MV-4-11 (cell line): ENCODE data around the gene AUH.
"Not testable (repeated sequence)": the region's sequence is repeated elsewhere in the genome, so short reads cannot be mapped to it uniquely, and the experiment has no call there.

ENCODE experiments used
- DNase-seq: peaks from one replicate; lab custom pipeline; 2025; lab: John Stamatoyannopoulos, UW

The AUH gene

DNA sequence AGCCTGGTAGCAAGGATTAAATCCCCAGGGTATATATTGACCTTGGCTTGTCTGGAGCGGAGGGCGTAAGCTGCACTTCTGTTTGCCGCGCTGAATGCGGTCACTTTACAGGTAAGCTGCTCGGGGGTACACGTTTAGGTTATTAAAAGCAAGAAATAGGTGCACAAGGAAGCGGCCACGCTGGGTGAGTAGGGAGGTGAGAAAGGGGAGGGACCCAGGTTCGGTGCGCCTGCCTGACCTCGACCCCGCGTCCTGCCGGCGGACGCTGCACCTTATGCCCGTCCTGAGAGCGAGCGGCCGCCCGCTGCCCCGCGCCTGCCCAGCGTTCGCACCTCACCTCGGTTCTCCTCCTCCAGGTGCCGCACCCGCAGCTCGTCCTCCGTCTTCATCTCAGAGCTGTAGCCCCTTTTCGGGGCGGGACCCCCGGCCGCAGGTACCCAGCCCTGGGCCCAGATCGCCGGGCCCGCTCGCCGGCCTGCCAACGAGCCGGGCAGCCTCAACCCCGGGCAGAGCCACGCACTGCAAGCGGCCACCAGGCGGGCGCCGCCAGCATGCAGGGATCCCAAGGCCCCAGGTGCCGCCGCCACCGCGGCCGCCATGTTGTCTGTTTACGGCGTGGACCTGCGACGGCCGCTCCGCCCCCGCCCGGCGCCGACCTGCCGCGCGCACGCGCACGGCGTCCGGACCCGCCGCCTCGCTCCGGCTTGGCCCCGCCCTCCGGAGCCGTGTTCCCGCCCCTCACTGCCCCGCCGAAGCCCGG is at the start of gene AUH:
AUH (minus strand) TSS at position 628 of the 760 bp plus-strand sequence; CDS start at position 599, 29 bp downstream.
- peak; percentile 61 for DNase-seq

- peak; percentile 36 for DNase-seq
Observed at GRCh38 chr9:91411096-91411771, 49.5 kb upstream of the AUH start.

GRCh38 chr9:91410161-91410560 is 48.4 kb upstream of the AUH start:
- no peak for DNase-seq

DNA sequence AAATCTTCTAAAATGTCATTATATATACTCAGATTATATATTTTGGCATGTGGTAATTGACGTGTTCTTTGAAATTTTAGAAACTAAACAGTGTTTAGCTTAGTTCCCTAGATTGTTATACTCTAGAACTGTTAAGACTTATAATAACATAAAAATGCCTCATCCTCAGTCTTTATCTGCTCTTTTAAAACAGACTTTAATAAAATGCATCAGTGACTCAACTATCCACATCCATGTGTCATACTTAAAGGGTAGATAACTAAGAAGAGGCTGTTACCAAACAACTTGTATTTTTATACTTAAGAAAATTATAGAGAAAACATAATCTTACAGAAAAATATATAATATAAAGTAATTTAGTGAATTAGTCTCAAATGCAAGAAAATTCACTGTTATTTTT is 46.8 kb upstream of the AUH start:
- no peak for DNase-seq

DNA sequence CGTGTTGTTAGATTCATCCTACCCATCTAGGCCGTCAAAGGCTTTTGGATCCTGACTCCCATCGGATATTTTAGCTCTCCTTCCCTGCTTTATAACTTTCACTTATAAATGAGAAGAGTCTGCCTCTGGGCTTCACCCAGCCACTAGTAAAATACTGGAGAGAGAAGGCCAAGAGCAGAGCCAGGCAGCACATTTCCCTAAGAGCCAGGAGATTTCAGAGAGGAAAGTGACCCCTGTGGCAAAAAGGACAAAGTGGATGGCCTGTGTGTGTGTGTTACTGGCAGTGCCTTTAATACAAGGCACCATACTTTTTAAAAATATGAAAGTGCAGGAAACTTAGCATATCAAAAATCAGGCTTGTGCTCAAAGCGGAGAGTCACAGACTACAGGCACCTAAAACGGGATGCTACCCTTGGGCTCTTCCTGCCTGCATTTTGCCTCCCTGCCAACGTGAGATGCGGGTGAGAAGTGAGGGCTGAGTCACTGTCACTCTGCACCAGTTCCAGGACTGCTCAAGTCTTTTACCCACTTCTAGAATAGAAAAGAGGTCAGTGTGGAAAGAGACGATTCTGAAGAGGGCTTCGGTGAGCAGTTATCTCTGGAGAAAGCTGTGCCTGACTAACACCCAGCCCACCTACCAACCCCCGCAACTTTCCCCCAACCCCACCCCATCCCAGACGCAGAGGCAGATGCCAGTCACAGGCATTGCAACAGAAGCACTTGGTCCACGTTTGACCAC is 46.0 kb upstream of the AUH start:
- DNase-seq = no peak

DNA sequence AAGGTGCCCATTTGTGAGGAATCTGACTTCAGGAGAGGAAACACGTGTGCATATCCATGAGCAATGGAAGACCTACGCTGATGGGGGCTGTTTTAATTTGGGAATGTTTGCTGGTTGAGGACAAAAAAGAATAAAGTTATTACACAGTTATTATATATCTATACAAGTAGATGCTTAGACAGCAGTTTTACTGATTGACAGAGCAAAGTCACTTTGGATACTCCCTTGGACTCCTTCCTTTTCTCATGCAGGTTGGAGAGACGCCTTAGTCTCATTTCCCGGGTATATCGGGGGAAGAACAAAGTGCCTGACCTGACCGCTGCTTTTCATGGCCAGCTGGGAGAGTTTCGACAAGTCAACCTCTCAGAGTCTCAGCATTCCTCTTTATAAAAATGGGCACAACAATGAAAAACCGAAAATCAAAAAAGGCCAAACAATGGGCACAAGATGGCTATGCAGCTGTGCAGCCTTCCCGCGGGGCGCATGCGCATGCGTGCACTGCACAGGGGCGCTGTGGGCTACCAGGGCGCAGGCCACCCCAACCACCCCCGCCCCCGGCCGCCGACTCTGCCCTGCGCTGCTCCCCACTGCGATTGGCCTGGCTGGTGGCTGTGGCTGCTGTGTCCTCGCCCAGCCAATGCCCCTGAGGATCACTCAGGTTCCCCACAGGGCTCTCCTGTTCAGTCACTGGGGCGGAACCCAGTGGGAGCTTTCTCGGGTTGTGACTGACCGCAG is 43.8 kb upstream of the AUH start:
- DNase-seq = no peak

DNA sequence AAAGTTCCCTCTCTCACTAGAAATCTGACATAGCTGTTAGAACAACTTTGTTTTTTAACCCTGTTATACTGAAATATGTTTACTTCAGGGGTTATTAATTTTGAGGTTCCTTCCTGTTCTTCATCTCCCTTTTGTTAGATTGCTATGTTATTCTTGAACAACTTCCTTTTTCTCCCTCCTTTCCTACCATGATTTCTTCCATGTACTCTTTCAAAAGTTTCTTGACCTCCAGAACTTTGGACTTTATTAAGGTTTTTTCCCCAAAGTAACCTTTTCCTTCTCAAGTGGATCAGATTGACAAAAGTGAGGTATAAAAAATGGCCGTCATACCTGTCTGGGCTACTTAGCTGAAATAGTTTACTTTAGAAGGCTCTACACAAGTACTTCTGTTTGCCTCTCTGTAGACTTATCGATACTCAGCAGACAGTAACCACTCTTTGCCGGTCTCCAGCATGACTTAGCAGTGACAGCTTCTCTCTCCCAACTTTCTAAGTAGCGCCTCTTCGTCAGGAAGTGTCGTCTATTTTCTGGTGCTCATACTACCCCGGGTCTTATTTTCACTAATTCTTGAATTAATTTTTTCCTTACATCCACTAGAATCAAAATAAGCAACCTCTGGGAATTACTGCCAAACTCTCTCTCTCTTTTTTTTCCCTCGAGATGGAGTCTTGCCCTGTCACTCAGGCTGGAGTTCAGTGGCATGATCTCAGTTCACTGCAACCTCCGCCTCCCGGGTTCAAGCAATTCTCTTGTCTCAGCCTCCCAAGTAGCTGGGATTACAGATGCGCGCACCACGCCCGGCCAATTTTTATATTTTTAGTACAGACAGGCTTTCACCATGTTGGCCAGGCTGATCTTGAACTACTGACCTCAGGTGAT is 42.2 kb upstream of the AUH start:
- DNase-seq = peak; percentile 30

- no peak for DNase-seq
Observed at GRCh38 chr9:91398926-91399325, 37.2 kb upstream of the AUH start.

DNA sequence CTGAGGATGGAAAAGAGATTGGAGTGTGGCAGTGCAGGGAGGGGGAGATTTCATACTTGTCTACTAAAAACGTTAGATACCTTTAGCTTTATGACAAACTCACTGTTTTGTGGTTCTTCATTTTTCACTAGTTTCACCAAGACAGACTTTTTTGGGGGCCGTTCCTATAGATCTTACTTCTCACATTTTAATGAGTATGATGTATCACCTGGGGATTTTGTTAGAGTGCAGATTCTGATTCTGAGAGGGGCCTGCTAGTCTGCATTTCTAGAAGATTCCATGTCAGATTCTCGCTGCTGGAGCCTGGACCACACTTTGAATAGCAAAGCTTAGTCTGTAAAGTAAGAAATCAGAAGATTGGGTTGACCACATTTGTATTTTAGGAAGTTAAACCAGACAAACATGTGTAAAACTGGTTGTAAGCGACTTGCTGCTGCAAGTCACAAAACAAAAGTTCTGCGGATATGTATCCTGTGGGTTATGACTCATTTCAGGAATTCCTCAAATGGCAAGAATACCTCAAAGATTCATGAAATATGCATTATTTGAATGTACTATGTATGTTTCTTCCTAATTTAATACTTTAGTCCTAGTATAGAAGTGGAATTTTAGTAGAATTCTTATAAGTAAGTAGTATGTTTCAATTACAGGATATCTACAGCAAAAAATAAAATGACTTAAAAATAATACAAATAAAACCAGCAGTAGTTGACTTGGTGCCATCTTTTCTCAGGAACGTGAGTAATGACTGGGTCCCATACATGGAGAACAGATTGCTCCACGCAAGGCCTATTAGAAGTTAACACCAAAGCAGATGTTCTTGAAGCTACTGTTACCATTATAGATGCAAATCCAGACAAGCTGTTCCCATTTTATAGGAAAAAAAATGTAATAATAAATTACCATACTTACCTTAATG is 34.1 kb upstream of the AUH start:
- DNase-seq = peak; percentile 93

- DNase-seq = peak; percentile 91
Observed at GRCh38 chr9:91395106-91395552, 33.4 kb upstream of the AUH start.

GRCh38 chr9:91393826-91394225 is 32.1 kb upstream of the AUH start:
- no peak for DNase-seq

DNA sequence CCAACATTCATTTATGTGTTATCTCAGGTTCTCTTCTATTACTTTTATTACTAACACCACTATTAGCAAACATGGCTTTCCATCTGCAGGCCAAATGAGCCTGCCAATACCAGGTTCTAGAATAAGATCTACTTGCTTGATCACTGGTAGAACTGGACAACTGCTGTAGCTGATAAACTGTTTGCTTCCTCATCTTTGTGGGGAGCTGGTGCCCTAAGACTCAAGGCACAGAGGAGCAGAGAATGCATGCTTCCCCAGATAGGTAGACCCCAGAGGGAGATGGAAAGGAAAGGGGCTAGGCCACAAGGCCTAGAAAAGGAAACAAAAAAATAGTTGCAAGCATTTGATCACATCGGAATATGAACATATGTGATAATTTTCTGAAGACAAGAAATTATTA is 30.7 kb upstream of the AUH start:
- no peak for DNase-seq

DNA sequence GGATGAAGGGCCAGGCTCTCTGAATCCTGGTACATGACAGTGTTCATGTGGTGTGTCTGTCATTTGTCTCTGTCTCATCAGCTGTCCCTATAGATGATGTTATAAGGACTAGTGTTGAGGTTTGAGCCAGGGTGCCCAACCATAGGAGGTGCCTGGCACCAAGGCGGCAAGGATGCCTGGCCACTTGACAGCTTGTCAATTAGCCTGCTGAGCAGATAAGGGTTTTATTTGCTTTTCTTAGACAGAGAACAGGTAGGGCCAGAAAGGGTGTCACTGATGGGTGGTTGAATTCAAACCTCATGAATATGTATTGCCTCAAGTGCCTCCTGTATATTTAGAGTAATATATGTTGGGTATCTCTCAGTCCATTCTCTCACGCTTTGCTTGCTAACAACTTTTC is 30.1 kb upstream of the AUH start:
- DNase-seq = no peak

DNA sequence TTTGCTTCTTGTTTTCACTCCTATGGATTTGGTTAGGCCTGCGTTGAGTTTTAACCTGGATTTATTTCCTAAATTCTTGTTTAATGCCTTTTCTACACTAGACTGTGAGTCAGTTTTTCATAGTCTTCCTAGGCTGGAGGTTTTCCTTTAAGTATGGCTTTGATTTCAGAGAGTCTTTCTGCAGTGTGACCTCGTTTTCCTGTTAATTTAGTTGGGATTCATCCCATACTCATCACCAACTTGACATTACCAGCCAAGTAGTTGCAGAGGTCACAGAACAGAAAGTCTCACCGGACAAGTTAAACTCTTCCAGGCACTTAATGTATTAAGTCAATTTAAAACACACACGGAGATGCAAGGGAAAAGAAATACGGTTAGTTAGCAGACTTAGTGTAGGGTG is 29.7 kb upstream of the AUH start:
- DNase-seq = no peak

DNA sequence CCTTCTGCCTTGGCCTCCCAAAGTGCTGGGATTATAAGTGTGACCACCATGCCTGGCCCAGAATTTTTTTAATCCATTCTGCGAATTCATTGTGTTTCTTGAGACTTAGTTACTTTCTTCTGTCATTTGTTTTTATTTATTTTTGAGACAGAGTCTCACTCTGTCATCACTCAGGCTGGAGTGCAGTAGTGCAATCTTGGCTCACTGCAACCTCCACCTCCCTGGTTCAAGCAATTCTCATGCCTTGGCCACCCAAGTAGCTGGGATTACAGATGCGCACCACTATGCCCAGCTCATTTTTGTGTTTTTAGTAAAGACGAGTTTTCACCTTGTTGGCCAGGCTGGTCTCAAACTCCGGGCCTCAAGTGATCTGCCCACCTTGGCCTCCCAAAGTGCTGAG is 28.0 kb upstream of the AUH start:
- DNase-seq = not testable (repeated sequence)

DNA sequence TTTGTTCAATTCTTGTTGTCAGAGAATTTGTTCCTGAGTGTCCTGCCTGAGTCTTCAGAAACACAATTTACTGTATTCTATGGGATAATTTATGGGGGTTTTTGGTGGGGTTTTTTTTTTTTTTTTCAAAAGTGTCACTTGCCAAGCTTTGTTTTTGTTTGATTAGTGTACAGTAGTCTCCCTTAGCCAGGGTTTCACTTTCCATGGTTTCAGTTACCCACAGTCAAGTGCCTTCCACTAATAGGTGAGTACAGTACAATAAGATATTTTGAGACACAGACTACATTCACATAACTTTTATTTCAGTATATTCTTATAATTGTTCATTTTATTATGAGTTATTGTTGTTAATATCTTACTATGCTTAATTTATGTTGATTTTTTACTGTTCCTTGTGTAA is 25.0 kb upstream of the AUH start:
- DNase-seq = no peak

- DNase-seq = no peak
Observed at GRCh38 chr9:91384954-91385353, 23.2 kb upstream of the AUH start.

DNA sequence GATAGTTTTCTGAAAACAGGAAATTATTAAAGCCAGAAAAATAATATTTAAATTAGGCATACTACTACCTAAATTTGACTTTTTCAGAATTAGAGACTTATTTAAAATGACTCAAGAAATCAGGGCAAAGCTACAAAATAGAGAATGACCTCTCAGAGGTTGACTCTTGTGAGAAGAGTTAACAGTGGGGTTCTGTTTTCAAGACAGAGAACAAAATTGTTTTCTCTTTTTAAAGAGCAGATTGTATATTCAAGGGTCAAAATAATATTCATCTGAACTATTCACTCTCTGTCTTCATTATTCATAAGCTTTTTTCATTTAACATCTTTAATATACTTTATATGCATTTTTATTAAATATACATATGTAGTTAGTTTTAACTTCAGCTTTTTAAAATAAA is 21.9 kb upstream of the AUH start:
- DNase-seq = no peak

- peak; percentile 22 for DNase-seq
Observed at GRCh38 chr9:91382298-91382697, 20.6 kb upstream of the AUH start.

DNA sequence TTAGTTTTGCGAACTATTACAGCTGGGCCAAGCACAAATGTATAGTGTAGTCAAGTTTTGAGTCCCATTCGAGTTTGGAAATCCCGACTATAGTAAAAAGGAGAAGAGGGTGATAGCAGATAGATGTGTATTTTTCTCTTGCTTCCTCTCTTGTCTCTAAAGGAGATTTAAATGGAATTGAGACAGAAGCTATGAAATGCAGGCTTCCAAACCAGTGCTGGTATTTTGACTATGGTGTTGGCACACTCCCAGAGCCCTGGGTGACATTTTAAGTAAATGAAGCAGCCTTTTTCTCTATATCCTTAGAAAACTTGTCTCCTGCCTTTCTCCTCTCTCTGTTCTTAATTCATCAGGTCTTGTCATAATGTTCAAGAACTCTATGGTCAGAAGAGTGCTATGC is 17.7 kb upstream of the AUH start:
- DNase-seq = peak; percentile 43
